DND-41 (cell line): ENCODE results near the gene RHBDF2.

Experiments used
- ATAC-seq: fragments of 200-7000 bp; cut with Tn5 transposase; 3 replicates; pipeline ENCODE4 v1.9.1; 2021; ENCODE audit warnings: low read depth; ENCODE audit not compliant: insufficient read depth
- DNase-seq: peaks from one replicate; pipeline ENCODE4 v3.0.0-alpha.2; 2020
- H2AFZ ChIP-seq: 2 replicates; pipeline ENCODE4 v1.6.0; 2012; ENCODE audit warnings: low read depth, low read length
- H3K27ac ChIP-seq: 2 replicates; pipeline ENCODE4 v1.5.1; 2012; ENCODE audit warnings: low read length, inconsistent platforms
- H3K27me3 ChIP-seq: fragments of 200-600 bp; sonication (generic); 2 replicates; pipeline ENCODE4 v1.6.0; 2012; ENCODE audit warnings: low read length, mild to moderate bottlenecking, inconsistent platforms; ENCODE audit not compliant: insufficient read depth, poor library complexity
- H3K36me3 ChIP-seq: 2 replicates; pipeline ENCODE4 v1.5.1; 2012; ENCODE audit warnings: low read length, inconsistent platforms; ENCODE audit not compliant: insufficient read depth
- H3K4me1 ChIP-seq: 2 replicates; pipeline ENCODE4 v1.5.1; 2012; ENCODE audit warnings: mild to moderate bottlenecking, low read length; ENCODE audit not compliant: insufficient read depth
- H3K4me2 ChIP-seq: 2 replicates; pipeline ENCODE4 v1.6.0; 2012; ENCODE audit warnings: mild to moderate bottlenecking, moderate library complexity, low read length, inconsistent platforms; ENCODE audit not compliant: insufficient read depth
- H3K4me3 ChIP-seq, 2 experiments: fragments of 200-600 bp in 1 of 2; shearing (Covaris generic) in 1 of 2; 2 replicates each; pipeline ENCODE4 v1.5.1; 2012 to 2016; ENCODE audit warnings: inconsistent platforms in 2 of 2, low read length in 2 of 2, mild to moderate bottlenecking in 2 of 2, low read depth in 1 of 2, moderate library complexity in 1 of 2
- H3K79me2 ChIP-seq: 2 replicates; pipeline ENCODE4 v1.6.0; 2012; ENCODE audit warnings: low read length, inconsistent platforms; ENCODE audit not compliant: insufficient read depth
- H3K9ac ChIP-seq: 2 replicates; pipeline ENCODE4 v1.6.0; 2012; ENCODE audit warnings: low read depth, mild to moderate bottlenecking, inconsistent platforms, low read length, moderate library complexity
- H3K9me3 ChIP-seq: 2 replicates; pipeline ENCODE4 v1.5.1; 2012; ENCODE audit warnings: low read length, moderate library complexity, mild to moderate bottlenecking, inconsistent platforms; ENCODE audit not compliant: insufficient read depth, severe bottlenecking
- H4K20me1 ChIP-seq: 2 replicates; pipeline ENCODE4 v1.6.0; 2012; ENCODE audit warnings: low read length; ENCODE audit not compliant: insufficient read depth
- CTCF ChIP-seq: IDR thresholded peaks from 2 replicates; pipeline ENCODE4 v1.5.1; 2012; ENCODE audit warnings: borderline replicate concordance, low read length, moderate library complexity, mild to moderate bottlenecking; ENCODE audit not compliant: poor library complexity, severe bottlenecking; ENCODE audit errors: extremely low read depth
- EZH2 ChIP-seq: IDR thresholded peaks from 3 replicates; pipeline ENCODE4 v1.6.1; 2012; ENCODE audit warnings: borderline replicate concordance, low read depth, mild to moderate bottlenecking, moderate library complexity, low read length, inconsistent platforms; ENCODE audit not compliant: severe bottlenecking

The RHBDF2 gene

GRCh38 chr17:76481071-76481655 is 20.1 kb downstream of the RHBDF2 start:
- TF ChIP-seq EZH2 (no peak), CTCF (no peak)
- Histone ChIP-seq H3K79me2 (no peaks in the 10 kb centered on the region), H2AFZ (no peak overlapping the region), H4K20me1 (no peaks in the 10 kb centered on the region), H3K4me1 (no peaks in the 10 kb centered on the region), H3K36me3 (no peaks in the 10 kb centered on the region), H3K4me3 (no peak overlapping the region), H3K9me3 (no peaks in the 10 kb centered on the region), H3K4me2 (no peak overlapping the region), H3K27me3 (no peaks in the 10 kb centered on the region), H3K9ac (no peak overlapping the region), H3K27ac (no peak overlapping the region)
- DNase-seq (no peak), ATAC-seq (0 out of 3 replicates have a peak, but pooled peaks have one; percentile 9)

DNA sequence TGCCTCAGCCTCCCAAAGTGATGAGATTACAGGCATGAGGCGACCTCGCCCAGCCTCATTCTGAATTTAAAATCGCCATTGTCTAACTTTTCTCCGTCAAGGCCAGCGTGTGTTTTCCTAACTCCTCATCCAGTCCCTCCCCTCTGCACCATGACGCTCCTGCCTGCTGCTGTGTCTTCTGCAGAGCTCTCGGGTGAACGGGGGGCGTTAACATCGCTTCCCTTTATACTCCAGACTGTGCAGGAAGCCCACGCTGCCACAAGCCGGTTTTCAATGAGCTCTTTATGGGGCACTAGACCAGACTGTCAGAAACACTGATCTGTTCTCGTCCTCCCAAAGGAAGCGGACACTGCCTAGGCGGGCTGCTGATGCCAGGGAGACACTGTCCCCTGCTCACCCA is 20.6 kb downstream of the RHBDF2 start:
- ATAC-seq, result peak; percentile 67; the same call in 1 of the 3 replicates
- TF ChIP-seq CTCF (no peak), EZH2 (no peak)
- DNase-seq, result no peak

DNA sequence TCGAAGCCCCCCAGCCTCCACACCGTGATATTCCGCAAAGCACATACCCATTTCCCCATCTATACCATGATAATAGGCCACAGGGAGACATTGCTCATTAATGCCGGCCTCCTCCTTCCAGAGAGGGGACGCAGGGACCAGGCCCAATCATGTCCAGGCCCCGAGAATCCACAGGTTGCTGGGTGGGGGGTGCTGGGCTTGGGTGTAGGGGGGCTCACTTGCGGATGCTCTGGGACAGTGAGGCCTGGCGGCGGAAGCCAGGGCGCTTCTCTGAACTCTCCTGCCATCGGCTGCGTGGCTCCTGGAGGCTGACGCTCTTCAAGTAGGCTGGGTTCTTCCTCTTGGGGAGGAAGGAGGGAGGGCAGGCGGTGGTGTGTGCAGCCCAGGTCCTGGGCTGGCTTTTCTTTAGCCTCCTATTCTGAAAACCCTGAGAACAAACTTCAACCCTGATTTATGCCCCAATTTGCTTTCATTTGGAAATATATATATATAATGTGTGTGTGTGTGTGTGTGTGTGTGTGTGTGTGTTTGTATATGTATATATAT is 21.6 kb downstream of the RHBDF2 start:
- Histone ChIP-seq H3K4me1 (no peaks in the 10 kb centered on the region), H3K9ac (no peak overlapping the region), H3K4me2 (no peak overlapping the region), H3K27ac (no peak overlapping the region), H3K4me3 (no peak overlapping the region), H3K9me3 (no peaks in the 10 kb centered on the region), H3K27me3 (no peaks in the 10 kb centered on the region), H4K20me1 (no peaks in the 10 kb centered on the region), H3K36me3 (no peaks in the 10 kb centered on the region), H2AFZ (no peak overlapping the region), H3K79me2 (no peaks in the 10 kb centered on the region)
- DNase-seq (no peak), ATAC-seq (no peak)
- no peak for TF ChIP-seq EZH2
- TF ChIP-seq CTCF, result no peak

More for the DNA sequence above, 20.6 kb downstream of the RHBDF2 start:
- Histone ChIP-seq H3K9me3 (no peaks in the 10 kb centered on the region), H3K4me3 (no peak overlapping the region), H4K20me1 (no peaks in the 10 kb centered on the region), H3K27ac (no peak overlapping the region), H3K4me1 (no peaks in the 10 kb centered on the region), H3K36me3 (no peaks in the 10 kb centered on the region), H3K4me2 (no peak overlapping the region), H2AFZ (no peak overlapping the region), H3K9ac (no peak overlapping the region), H3K79me2 (no peaks in the 10 kb centered on the region), H3K27me3 (no peaks in the 10 kb centered on the region)
